Occipital lobe (tissue), 2 donors: ENCODE measurements around the gene VPS37B. TPM values are rescaled to one million over a fixed set of nuclear protein-coding genes. Genes with fewer than 3 reads are reported as not detected.
A peak's percentile ranks its signal among the peaks of the same experiment; 100 is the strongest.
"Not testable (repeated sequence)": the region's sequence is repeated elsewhere in the genome, so short reads cannot be mapped to it uniquely, and the experiment has no call there.

Experiments
- DNase-seq: peaks from one replicate; lab custom pipeline; 2025; lab: John Stamatoyannopoulos, UW
- total RNA-seq: library from RNA; depleted of rRNA; stranded (reverse); fragments of >200 nt; gene quantifications from one replicate; pipeline ENCODE4 v1.2.3, GENCODE V29; 2014

The VPS37B gene, protein sequence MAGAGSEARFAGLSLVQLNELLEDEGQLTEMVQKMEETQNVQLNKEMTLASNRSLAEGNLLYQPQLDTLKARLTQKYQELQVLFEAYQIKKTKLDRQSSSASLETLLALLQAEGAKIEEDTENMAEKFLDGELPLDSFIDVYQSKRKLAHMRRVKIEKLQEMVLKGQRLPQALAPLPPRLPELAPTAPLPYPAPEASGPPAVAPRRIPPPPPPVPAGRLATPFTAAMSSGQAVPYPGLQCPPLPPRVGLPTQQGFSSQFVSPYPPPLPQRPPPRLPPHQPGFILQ
- 15.3 TPM for total RNA-seq

DNA sequence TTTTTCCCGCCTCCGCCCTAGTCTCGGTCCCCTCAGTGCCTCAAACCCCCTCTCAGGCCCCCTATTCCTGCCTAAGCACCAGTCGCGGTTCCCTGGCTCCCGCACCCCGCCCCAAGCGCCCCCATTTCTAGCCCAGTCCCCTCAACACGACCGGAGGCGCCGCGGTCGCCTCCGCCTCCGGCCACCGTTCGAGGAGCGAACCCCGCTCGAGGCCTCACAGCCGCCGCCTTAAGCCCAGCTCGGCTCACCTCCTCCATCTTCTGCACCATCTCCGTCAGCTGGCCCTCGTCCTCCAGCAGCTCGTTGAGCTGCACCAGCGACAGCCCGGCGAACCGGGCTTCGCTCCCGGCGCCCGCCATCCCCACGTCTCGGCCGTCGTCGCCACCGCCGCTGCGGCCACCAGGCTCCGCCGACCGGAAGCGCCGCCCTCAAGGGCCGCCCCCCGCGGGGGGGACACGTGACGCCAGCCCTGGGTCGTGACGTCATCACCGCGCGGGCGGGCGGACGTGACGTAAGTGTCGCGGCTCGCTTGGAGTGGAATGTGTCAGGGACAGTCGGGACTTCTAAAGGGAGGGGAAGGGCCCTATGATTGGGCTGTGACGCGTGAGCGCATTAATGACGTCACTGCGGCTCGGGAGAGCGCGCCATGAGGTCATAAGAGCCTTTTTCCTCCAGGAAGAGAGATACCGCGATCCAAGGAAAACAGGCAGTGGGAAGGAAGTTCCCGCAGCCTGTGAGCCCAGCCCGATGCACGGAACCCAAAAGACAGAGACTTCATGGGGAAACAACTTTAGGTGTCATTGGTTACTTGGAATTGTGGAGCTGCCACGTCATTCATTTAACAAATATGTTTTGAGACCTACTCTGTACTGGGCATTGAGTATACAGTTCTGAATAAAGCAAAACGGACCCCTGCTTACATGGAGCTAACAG lies at the start of gene VPS37B:
TSS of gene VPS37B (minus strand) at position 421 of the 933 bp plus-strand sequence. CDS start at position 359, 62 bp downstream.
- peak; percentile 54 for DNase-seq

DNA sequence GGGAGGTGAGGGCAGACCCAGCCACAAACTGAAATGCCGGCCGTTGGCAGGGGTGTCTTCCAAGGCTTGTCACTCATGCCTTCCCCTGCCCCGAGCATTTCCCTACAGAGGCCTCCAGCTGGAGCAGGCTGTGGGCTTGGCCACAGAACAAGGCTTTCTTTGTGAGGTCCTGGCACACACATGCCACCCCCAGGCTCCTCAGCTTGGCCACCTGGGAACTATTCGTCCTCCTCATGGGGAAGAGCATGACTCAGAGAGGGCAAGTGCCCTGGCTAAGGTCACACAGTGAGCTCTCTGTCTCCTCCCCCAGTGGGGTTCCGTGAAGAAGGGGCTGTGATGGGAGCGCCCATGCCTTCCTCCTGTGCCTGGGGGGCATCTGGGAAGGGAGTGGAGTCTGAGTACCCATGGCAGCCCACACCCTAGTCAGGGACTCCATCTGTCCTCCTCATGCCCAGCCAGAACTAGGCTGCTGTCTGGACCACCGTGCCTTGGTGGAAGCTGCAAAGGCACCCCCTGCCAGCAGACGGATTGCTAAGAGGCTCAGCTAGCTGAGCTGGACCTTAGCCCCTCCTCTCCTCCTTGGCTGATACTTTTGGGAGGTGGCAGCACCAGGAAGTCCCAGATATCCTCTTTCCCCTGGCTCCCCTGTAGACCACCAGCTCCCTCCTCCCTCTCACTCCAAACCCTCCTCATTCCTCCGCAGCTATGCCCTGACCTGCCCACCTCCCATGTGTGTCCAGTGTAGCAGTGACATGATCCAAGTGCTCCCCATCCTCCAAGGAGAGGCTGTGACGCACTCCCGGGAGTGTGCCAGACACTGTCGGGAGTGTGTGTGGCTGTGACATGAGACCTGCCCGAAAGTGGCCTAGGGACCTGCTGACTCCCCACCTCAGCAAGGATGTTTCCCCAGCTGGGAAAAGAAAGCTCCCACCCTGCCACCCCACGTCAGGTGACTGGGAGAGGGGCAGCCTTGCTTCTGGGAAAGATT lies 49.0 kb upstream of the VPS37B start:
- DNase-seq, result peak; percentile 74

DNA sequence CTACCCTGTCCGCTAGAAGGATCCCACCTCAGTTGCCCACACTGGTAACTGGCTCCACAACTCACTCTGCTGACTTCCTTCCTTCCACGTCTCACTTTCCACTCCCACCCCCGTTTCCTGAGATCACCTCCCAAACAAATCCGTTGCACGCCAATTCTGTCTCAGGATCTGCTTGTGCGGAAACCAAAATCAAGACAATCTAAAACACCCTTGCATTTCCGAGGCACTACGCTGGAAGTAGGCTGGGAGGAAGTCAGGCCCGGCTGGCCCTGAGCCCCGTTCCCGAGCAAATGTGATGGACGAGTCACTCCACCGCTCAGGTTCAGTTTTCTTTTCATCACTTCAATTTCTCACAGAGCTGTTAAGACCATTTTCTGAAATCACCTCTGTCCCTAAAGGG lies 47.3 kb upstream of the VPS37B start:
- no peak for DNase-seq

DNA sequence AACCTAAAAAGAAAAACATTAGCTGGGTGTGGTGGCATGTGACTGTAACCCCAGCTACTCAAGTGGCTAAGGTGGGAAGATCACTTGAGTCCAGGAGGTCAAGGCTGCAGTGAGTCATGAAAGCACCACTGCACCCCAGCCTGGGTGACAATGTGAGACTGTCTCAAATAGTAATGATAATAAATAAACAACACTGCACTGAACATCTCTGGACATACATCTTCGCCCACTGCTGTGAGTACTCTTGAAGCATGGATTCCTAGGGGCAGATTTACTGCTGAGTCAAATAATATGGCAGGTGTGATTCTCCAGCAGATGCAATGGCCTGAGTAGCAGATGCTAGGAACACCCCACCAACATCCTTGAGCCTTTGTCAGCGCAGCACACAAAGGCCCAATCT lies 46.7 kb upstream of the VPS37B start:
- DNase-seq, result no peak

DNA sequence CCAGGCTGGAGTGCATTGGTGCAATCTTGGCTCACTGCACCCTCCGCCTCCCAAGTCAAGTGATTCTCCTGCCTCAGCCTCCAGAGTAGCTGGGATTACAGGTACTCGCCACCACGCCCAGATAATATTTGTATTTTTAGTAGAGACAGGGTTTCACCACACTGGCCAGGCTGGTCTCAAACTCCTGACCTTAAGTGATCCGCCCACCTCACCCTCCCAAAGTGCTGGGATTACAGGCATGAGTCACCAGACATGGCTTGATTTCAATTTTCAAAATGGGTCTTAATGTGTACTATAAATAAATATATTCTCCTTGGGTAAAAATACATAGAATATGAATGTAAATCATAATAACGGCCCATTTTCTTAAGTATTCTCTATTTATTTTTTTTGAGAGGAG lies 45.4 kb upstream of the VPS37B start:
- not testable (repeated sequence) for DNase-seq

DNA sequence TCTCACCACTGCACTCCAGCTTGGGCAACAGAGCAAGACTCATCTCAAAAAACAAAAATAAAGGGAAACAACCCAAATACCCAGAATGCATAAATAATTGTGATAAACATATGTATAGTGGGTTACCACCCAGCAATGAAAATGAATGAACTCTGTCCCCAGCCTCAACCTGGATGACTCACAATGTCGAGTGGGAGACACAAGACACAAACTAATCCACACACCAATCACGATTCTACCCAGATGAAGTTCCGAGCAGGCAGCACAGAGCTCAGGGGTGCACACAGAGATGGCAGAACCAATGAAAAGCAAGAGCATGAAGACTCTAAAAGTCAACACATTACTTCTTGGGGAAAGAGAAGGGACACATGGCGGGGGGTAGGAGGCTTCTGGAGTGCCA lies 43.2 kb upstream of the VPS37B start:
- no peak for DNase-seq

DNA sequence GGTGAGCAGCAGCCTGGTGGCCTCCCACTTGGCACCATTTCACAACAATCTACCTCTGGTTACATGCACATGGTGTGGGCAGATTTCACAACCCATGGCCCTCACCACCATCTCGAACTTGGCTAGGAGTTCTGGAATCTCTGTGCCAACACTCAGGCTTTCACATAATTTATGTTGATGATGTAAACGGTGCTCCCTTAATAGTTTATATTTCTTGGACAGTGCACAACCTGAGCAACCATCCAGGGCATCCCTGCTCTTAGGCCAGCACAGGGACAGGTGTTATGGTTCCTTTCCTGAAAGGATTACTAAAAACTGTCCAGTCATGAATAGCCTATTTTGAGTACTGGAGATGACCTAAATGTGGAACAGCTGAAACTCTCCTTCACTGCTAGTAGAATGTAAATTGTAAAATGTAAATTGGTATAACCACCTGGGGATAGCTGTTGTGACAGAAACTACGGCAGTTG lies 41.7 kb upstream of the VPS37B start:
- no peak for DNase-seq

DNA sequence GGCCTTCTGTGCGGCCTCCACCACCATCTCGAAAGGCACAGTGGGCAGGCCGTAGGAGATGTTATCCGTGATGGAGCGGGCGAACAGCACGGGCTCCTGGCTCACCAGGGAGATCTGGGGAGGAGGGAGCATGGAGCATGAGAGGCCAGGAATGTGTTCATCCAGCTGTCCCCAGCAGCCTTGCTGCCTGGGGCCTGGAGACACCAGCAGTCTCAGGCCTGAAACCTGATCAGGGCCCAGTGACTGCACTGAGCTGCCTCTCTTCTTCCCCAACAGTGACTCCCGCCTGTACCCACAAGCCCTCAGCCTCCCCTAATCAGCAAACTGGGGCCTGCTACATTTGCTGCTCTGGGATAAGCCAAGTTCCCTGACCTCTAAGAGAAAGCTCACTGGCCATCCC lies 39.4 kb upstream of the VPS37B start:
- no peak for DNase-seq

DNA sequence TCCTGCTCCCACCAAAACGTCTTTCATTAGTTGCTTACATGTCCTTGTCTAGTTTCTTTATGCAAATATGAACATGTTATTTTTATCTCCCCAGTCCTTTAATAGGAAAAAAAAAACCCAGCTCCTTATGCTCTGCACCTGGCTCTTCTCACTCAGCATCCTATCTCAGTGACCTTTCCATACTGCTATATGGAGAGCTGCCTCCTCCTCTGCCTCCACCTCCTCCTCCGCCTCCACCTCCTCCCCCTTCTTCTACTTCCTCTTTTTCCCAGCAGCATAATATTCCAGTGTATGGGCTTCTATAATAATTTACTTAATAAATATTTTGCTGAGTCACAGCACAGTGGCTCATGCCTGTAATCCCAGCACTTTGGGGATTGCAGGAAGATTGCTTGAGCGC lies 38.8 kb upstream of the VPS37B start:
- DNase-seq, result no peak

DNA sequence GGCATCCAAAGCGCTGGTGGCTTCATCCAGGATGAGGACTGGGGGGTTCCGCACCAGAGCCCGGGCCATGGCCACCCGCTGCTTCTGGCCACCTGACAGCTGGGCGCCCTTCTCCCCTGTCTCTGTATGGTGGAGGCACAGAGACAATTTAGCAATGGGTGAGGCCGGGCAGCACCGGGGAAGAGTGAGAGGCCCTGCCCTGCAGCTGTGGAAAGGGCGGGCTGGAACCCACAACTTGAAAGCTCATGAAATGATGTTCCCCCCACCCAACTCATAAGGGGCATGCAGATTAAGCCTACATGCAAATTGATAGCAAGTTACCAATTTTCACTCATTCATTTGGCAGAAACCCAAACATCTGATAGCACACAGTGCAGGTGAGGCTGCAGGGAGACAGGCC lies 36.3 kb upstream of the VPS37B start:
- DNase-seq, result no peak

DNA sequence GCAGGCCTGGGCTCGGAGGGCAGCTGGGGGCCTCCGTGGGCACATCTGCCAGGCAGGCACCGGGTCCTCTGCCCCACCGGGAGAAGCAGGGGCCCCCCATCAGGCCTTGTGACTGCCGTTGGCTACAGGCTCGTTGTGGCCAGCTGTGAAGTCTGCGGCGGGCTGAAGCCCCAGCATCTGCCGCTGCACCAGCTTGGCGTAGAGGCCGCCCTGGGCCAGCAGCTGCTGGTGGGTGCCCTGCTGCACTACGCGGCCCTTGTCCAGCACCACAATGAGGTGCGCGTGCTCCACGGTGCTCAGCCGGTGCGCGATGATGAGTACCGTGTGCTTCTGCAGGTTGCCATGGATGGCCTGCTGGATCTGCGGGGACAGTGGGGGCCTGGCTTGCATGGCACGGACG lies 33.9 kb upstream of the VPS37B start:
- no peak for DNase-seq

DNA sequence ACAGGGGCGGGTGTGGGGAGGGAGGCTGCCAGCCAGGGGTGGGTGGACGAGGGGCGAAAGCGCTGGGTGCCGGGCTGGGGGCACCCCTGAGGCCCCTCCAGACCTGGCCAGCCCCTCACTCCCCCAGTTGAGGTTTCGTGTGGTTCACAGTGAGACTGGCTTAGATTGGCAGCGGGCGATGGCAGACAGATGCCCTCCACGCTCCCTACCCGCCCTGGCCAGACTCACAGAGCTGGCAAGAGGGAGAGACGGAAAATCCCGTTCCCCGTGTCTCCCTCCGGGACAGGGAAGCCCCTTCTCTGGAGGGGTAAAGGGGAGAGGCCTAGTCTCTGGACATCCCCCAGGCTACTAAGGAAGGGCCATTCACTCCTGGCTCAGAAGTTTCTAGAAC lies 33.2 kb upstream of the VPS37B start:
- DNase-seq, result no peak

DNA sequence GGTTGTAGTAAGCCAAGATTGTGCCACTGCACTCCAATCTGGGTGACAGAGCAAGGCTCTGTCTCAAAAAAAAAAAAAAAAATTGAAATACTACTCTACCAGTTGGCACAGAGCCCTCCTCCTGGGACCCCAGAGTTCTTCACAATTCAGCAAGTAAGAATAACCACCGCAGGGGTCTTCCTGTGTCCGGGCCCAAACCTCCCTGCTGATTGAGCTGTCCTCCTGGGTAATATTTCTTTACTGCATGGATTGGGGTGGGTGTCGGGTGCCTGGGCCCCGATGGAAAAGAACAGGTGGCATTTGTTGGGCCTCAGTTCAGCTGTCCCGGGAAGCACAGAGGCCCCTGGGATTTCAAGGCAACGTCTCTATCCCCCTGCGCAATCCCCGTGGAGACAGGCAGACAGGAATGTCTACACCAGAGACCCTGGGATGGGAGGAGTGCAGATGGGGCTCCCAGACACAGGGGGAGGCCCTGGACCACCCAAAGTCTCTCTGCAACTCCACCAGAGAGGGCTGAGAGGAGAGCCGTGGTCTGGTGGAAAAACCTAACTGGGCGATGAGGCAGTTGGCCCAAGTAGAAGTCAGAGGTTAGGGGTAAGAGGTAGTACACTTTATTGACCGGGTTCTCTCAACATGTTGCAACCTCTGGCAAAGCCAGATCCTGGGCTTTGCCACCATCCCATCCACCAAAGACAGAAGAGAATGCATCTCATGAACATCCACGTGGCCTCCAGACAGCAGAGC lies 32.7 kb upstream of the VPS37B start:
- no peak for DNase-seq

DNA sequence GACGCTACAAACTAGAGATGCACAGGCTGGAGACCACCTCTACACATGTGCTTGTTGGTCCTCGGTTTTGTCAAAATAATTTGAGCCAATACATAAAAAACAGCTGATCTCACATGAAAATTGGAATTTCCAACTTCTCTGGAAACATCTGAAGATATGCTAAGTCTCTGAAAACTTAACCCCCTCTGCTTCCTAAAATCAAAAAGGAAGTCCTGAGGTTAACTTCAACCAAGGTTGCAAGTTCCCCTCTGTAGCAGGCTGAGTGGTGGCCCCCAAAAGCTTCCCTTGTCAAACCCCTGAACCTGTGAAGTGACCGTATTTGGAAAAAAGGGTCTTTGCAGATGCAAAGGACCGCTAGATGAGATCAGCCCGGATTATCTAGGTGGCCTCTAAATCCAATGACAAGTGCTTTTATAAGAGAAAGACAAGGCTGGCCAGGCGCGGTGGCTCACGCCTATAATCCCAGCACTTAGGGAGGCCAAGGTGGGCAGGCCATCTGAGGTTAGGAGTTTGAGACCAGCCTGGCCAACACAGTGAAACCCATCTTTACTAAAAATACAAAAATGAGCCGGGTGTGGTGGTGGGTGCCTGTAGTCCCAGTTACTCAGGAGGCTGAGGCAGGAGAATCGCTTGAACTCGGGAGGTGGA lies 32.0 kb upstream of the VPS37B start:
- DNase-seq, result no peak

DNA sequence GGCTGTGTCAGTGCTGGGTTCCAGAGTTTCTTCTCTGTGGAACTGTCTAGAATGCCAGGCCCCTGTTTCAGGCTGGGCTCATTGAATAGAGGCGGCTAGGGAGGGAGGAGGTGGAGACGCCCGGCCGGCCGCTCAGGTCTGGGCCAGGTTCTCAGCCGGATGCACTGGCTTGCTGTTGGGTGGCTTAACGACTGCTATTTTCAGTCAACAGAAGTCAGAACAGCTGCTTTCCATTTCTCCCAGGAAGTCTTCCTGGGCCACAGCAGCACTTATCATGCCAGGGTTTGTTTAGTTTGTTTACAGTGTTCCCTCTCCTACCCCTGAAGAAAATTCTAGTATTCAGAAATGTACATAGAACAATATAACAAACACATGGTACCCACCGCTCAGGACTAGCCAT lies 26.0 kb upstream of the VPS37B start:
- DNase-seq, result no peak

DNA sequence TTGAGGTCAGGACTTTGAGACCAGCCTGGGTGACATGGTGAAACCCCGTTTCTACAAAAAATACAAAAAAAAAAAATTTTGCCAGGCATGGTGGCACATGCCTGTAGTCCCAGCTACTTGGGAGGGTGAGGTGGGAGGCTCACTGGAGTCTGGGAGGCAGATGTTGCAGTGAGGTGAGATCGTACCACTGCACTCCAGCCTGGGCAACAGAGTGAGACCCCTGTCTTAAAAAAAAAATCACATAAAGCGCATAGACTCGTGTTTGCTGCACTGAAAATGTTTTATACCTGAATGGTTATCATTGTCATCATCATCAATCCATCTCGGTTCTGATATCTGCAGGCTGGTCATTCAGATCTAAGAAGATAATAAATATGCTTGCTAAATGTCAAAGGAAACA lies 24.8 kb upstream of the VPS37B start:
- DNase-seq, result no peak

DNA sequence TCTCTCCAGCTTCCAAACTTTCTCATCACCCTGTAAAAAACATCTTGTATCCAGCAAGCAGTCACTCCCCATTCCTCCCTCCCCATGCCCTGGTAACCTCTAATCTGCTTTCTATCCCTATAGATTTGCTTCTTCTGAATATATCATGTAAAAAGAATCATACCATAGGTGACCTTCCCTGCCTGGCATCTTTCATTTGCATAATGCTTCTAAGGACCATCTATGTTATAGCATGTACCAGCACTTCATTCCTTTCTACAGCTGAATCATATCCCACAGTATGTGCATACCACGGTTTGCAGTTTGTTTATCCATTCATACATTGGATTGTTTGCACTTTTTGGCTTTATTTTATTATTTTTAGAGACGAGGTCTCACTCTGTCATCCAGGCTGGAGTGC lies 22.9 kb upstream of the VPS37B start:
- no peak for DNase-seq

DNA sequence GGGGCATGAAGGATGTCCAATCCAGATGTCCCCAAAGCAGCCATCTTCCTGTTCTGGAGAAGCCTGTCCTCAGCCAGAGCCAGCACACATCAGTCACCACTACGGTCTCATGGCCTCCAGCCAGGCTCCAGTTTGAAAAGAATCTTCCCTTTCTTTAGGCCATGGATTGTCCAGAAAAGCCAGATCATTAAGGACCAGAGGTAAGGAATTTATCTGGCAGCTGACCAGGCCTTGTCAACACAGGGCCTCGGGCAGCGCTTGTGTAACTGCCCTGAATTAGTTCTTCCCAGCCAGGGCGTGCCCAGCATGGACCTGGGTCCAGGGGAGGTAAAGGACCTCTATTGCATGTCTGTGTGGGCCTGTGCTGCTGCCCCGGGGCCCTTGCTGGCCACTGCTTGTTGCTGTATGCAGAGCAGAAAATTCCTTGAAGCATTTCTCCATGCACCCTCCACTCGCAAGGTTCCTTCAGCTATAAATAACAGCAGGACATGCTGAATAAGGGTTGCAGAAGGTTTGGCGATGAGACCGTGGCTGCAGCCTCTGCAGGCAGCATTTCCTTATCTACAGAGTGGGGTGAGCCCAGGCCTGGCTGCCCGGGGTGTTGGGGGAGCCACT lies 21.7 kb upstream of the VPS37B start:
- no peak for DNase-seq

DNA sequence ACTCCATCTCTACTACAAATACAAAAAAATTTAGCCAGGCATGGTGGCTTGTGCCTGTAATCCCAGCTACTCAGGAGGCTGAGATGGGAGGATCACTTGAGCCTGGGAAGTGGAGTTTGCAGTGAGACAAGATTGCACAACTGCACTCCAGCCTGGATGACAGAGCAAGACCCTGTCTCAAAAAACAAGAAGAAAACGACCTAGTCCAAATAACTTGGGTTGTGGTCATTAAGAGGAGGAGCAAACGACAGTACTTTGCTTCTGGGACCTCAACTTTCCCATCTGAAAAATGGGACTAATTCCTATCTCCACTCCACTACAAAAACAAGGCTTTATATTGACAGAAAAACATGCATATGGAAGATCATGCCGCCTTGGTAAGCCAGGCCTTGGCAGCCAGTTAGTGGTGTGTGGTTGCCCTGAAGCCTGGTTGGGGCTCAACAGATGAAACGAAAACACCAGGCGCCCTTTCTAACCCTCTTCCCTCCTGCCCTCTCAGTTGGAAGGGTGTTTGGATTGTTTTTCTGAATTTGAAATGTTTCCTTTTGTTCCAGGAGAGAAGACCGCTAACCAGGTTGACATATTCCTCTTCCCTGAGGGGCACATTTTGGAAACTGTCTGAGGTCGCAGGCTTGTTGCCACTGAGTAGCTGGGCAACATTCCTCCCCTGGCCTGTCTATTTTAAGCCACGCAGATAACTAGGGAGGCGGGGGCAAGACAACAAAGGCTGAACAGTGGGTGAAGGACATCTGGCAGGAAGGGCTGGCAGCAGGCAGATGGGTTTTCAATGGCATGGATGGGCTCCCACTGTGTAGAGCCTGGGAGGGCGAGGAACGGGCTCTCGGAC lies 13.7 kb upstream of the VPS37B start:
- DNase-seq, result peak; percentile 44
